HepG2 (cell line): ENCODE measurements around the gene CLP1. TPM values are rescaled to one million over a fixed set of nuclear protein-coding genes. Genes with fewer than 3 reads are reported as not detected.
A peak's percentile ranks its signal among the peaks of the same experiment; 100 is the strongest.

Experiments used
- ADNP ChIP-seq: sonication (generic); formaldehyde crosslinking; IDR thresholded peaks from 2 replicates; pipeline ENCODE4 v1.4.0; 2020; ENCODE audit warnings: missing genetic modification reagents
- GLI4 ChIP-seq: sonication (generic); formaldehyde crosslinking; IDR thresholded peaks from 2 replicates; pipeline ENCODE4 v1.5.1; 2020; ENCODE audit warnings: missing genetic modification reagents, mild to moderate bottlenecking, moderate library complexity, borderline replicate concordance
- HMGXB3 ChIP-seq: sonication (generic); formaldehyde crosslinking; IDR thresholded peaks from 2 replicates; pipeline ENCODE4 v1.4.0; 2020; ENCODE audit warnings: missing genetic modification reagents, borderline replicate concordance
- IKZF1 ChIP-seq: fragments of 450-650 bp; IDR thresholded peaks from 2 replicates; pipeline ENCODE4 v1.7.1; 2016
- IRX3 ChIP-seq: sonication (generic); formaldehyde crosslinking; IDR thresholded peaks from 2 replicates; pipeline ENCODE4 v1.8.1; 2023; ENCODE audit warnings: mild to moderate bottlenecking, low read depth, missing genetic modification reagents, borderline replicate concordance
- KMT2A ChIP-seq: sonication (generic); formaldehyde crosslinking; IDR thresholded peaks from 2 replicates; pipeline ENCODE4 v1.4.0; 2020; ENCODE audit warnings: missing genetic modification reagents
- LRRFIP1 ChIP-seq: sonication (generic); formaldehyde crosslinking; conservative IDR thresholded peaks from 2 replicates; pipeline ENCODE4 v1.4.0; 2020; ENCODE audit warnings: missing genetic modification reagents
- PAF1 ChIP-seq: IDR thresholded peaks from 2 replicates; pipeline ENCODE4 v1.6.1; 2016; ENCODE audit warnings: missing genetic modification reagents, missing compliant biosample characterization
- PPARG ChIP-seq: conservative IDR thresholded peaks from 2 replicates; pipeline ENCODE4 v1.6.1; 2016; ENCODE audit warnings: missing biosample characterization, missing genetic modification reagents
- SIN3B ChIP-seq: fragments of 150-350 bp; IDR thresholded peaks from 2 replicates; pipeline ENCODE4 v1.6.1; 2014; ENCODE audit warnings: low read length
- ZMAT5 ChIP-seq: sonication (generic); formaldehyde crosslinking; IDR thresholded peaks from 2 replicates; pipeline ENCODE4 v1.5.0; 2020; ENCODE audit warnings: mild to moderate bottlenecking, low read depth, missing genetic modification reagents, borderline replicate concordance
- ZNF746 ChIP-seq: sonication (generic); formaldehyde crosslinking; IDR thresholded peaks from 2 replicates; pipeline ENCODE4 v1.8.0; 2022; ENCODE audit warnings: mild to moderate bottlenecking, missing genetic modification reagents
- ZNF879 ChIP-seq: sonication (generic); formaldehyde crosslinking; IDR thresholded peaks from 2 replicates; pipeline ENCODE4 v1.8.1; 2023; ENCODE audit warnings: missing genetic modification reagents
- polyA plus RNA-seq, 8 experiments: library from polyadenylated mRNA; depleted of rRNA in 3 of 8; stranded (reverse) in 7 of 8; unstranded in 1 of 8; fragments of >200 nt; fragmentation: Illumina TruSeq in 4 of 8; extraction: Trizol in 4 of 8; gene quantifications; 2 replicates each; pipeline versions ENCODE4 v1.2.1 to v1.2.3, GENCODE V29; 2011 to 2016; ENCODE audit warnings: low read depth in 4 of 8, missing spikeins in 1 of 8, mixed read lengths in 1 of 8; ENCODE audit not compliant: insufficient read depth in 1 of 8
- total RNA-seq, 5 experiments: library from RNA; depleted of rRNA; stranded (reverse); fragments of >200 nt; fragmentation: Illumina TruSeq; extraction: Trizol; gene quantifications; 2 replicates each; pipeline ENCODE4 v1.2.3, GENCODE V29; 2016; ENCODE audit warnings: low read depth in 1 of 5
- TF ChIP-seq, protein P1 (sequence below): sonication (generic); formaldehyde crosslinking; IDR thresholded peaks from 2 replicates; pipeline ENCODE4 v1.5.0; 2020; ENCODE audit warnings: mild to moderate bottlenecking, missing genetic modification reagents
- TF ChIP-seq, protein P2 (sequence below): sonication (generic); formaldehyde crosslinking; IDR thresholded peaks from 2 replicates; pipeline ENCODE4 v1.4.0; 2020; ENCODE audit warnings: low read depth, missing genetic modification reagents

Gene CLP1
- total and polyA plus RNA-seq, 2 of the 13 experiments (the other 11 are each of a cell fraction or from before 2014, with no cell fraction given), result 14.6 to 24.8 TPM

GRCh38 chr11:57639321-57640067 lies 18.1 kb upstream of the CLP1 start (continued):
- TF ChIP-seq PAF1 (CRISPR knock-in tag), result no peak
- TF ChIP-seq IRX3 (CRISPR knock-in tag), result no peak
- peak; percentile 21; the same call in 1 of the 2 replicates for TF ChIP-seq ZNF746 (CRISPR knock-in tag)
- no peak; the same call in 1 of the 2 replicates for TF ChIP-seq PPARG (CRISPR knock-in tag)
- TF ChIP-seq GLI4 (CRISPR knock-in tag), result no peak
- TF ChIP-seq, protein P1, sequence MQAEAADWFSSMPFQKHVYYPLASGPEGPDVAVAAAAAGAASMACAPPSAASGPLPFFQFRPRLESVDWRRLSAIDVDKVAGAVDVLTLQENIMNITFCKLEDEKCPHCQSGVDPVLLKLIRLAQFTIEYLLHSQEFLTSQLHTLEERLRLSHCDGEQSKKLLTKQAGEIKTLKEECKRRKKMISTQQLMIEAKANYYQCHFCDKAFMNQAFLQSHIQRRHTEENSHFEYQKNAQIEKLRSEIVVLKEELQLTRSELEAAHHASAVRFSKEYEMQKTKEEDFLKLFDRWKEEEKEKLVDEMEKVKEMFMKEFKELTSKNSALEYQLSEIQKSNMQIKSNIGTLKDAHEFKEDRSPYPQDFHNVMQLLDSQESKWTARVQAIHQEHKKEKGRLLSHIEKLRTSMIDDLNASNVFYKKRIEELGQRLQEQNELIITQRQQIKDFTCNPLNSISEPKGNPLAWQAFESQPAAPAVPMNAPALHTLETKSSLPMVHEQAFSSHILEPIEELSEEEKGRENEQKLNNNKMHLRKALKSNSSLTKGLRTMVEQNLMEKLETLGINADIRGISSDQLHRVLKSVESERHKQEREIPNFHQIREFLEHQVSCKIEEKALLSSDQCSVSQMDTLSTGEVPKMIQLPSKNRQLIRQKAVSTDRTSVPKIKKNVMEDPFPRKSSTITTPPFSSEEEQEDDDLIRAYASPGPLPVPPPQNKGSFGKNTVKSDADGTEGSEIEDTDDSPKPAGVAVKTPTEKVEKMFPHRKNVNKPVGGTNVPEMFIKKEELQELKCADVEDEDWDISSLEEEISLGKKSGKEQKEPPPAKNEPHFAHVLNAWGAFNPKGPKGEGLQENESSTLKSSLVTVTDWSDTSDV (CRISPR knock-in tag), result no peak
- no peak for TF ChIP-seq ZMAT5 (CRISPR knock-in tag)
- TF ChIP-seq LRRFIP1 (CRISPR knock-in tag), result no peak
- TF ChIP-seq ADNP (CRISPR knock-in tag), result no peak
- TF ChIP-seq SIN3B, result no peak
- no peak for TF ChIP-seq KMT2A
- no peak for TF ChIP-seq HMGXB3 (CRISPR knock-in tag)
- TF ChIP-seq, protein P2, sequence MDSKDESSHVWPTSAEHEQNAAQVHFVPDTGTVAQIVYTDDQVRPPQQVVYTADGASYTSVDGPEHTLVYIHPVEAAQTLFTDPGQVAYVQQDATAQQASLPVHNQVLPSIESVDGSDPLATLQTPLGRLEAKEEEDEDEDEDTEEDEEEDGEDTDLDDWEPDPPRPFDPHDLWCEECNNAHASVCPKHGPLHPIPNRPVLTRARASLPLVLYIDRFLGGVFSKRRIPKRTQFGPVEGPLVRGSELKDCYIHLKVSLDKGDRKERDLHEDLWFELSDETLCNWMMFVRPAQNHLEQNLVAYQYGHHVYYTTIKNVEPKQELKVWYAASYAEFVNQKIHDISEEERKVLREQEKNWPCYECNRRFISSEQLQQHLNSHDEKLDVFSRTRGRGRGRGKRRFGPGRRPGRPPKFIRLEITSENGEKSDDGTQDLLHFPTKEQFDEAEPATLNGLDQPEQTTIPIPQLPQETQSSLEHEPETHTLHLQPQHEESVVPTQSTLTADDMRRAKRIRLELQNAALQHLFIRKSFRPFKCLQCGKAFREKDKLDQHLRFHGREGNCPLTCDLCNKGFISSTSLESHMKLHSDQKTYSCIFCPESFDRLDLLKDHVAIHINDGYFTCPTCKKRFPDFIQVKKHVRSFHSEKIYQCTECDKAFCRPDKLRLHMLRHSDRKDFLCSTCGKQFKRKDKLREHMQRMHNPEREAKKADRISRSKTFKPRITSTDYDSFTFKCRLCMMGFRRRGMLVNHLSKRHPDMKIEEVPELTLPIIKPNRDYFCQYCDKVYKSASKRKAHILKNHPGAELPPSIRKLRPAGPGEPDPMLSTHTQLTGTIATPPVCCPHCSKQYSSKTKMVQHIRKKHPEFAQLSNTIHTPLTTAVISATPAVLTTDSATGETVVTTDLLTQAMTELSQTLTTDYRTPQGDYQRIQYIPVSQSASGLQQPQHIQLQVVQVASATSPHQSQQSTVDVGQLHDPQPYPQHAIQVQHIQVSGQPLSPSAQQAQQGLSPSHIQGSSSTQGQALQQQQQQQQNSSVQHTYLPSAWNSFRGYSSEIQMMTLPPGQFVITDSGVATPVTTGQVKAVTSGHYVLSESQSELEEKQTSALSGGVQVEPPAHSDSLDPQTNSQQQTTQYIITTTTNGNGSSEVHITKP, result peak; percentile 85
- TF ChIP-seq ZNF879 (CRISPR knock-in tag), result no peak
- no peak for TF ChIP-seq IKZF1
